CD4-positive, CD25-positive, alpha-beta regulatory T cell (primary cell): Measurements from ENCODE around the gene BCL6B. TPM values are rescaled to one million over a fixed set of nuclear protein-coding genes. Genes with fewer than 3 reads are reported as not detected.
A peak's percentile ranks its signal among the peaks of the same experiment; 100 is the strongest.
"Not testable (repeated sequence)": the region's sequence is repeated elsewhere in the genome, so short reads cannot be mapped to it uniquely, and the experiment has no call there.

Source experiments
- ATAC-seq, 2 donors: fragments of 150-1000 bp; cut with Tn5 transposase; one replicate each; pipeline ENCODE4 v1.10.0; 2021; ENCODE audit warnings: low read depth in 2 of 2, moderate number of reproducible peaks in 2 of 2, moderate library complexity in 1 of 2
- DNase-seq, 3 donors: peaks; one replicate each; pipeline versions ENCODE4 v3.0.0 to v3.0.0-alpha.2; 2012 to 2022; ENCODE audit warnings: mixed read lengths in 1 of 3
- H3K27ac ChIP-seq: one replicate; pipeline ENCODE4 v1.7.0; 2013; ENCODE audit warnings: mild to moderate bottlenecking, low read length; ENCODE audit not compliant: insufficient read depth, poor library complexity, severe bottlenecking
- H3K27me3 ChIP-seq: one replicate; pipeline ENCODE4 v1.7.0; 2013; ENCODE audit warnings: low read length; ENCODE audit not compliant: control insufficient read depth, insufficient read depth
- H3K36me3 ChIP-seq: one replicate; pipeline ENCODE4 v1.7.0; 2013; ENCODE audit warnings: mild to moderate bottlenecking, low read length, moderate library complexity; ENCODE audit not compliant: control insufficient read depth, insufficient read depth
- H3K4me1 ChIP-seq: 2 replicates; pipeline ENCODE4 v1.7.0; 2013; ENCODE audit warnings: mild to moderate bottlenecking, low read length; ENCODE audit not compliant: insufficient read depth, control insufficient read depth, poor library complexity, severe bottlenecking
- H3K4me3 ChIP-seq: one replicate; pipeline ENCODE4 v1.7.0; 2013; ENCODE audit warnings: low read depth, mild to moderate bottlenecking, low read length, moderate library complexity
- H3K9me3 ChIP-seq, 2 experiments: 1 replicate in 1 of 2; 2 replicates in 1 of 2; pipeline ENCODE4 v1.7.0; 2013; ENCODE audit warnings: low read length in 2 of 2, mild to moderate bottlenecking in 1 of 2, moderate library complexity in 1 of 2; ENCODE audit not compliant: control insufficient read depth in 2 of 2
- H3K27ac Mint-ChIP-seq, 3 donors: one replicate each; pipeline ENCODE4 v1.8.0; 2020 to 2022; ENCODE audit warnings: mild to moderate bottlenecking in 3 of 3, mixed read lengths in 3 of 3, moderate library complexity in 2 of 3
- H3K27me3 Mint-ChIP-seq: one replicate; pipeline ENCODE4 v1.8.0; 2022; ENCODE audit warnings: mild to moderate bottlenecking, mixed read lengths
- H3K36me3 Mint-ChIP-seq: one replicate; pipeline ENCODE4 v1.8.0; 2020; ENCODE audit warnings: mixed read lengths
- H3K4me1 Mint-ChIP-seq, 4 donors: one replicate each; pipeline ENCODE4 v1.8.0; 2020 to 2022; ENCODE audit warnings: mixed read lengths in 4 of 4, mild to moderate bottlenecking in 1 of 4
- H3K4me3 Mint-ChIP-seq, 4 donors: one replicate each; pipeline ENCODE4 v1.8.0; 2020 to 2022; ENCODE audit warnings: mild to moderate bottlenecking in 4 of 4, mixed read lengths in 4 of 4, moderate library complexity in 3 of 4
- H3K9me3 Mint-ChIP-seq, 7 donors: one replicate each; pipeline ENCODE4 v1.8.0; 2020 to 2022; ENCODE audit warnings: mixed read lengths in 7 of 7, mild to moderate bottlenecking in 3 of 7, moderate library complexity in 2 of 7
- polyA plus RNA-seq, 4 donors: library from polyadenylated mRNA; unstranded; fragments of 300-500 nt; fragmentation: Illumina TruSeq; gene quantifications; one replicate each; pipeline ENCODE4 v1.2.3, GENCODE V29; 2021
- total RNA-seq: library from RNA; stranded (reverse); gene quantifications from one replicate; pipeline ENCODE4 v1.2.3, GENCODE V29; 2022

BCL6B gene
- total and polyA plus RNA-seq, 5 donors from 2014 or later: 0.42 TPM; not detected in 4

DNA sequence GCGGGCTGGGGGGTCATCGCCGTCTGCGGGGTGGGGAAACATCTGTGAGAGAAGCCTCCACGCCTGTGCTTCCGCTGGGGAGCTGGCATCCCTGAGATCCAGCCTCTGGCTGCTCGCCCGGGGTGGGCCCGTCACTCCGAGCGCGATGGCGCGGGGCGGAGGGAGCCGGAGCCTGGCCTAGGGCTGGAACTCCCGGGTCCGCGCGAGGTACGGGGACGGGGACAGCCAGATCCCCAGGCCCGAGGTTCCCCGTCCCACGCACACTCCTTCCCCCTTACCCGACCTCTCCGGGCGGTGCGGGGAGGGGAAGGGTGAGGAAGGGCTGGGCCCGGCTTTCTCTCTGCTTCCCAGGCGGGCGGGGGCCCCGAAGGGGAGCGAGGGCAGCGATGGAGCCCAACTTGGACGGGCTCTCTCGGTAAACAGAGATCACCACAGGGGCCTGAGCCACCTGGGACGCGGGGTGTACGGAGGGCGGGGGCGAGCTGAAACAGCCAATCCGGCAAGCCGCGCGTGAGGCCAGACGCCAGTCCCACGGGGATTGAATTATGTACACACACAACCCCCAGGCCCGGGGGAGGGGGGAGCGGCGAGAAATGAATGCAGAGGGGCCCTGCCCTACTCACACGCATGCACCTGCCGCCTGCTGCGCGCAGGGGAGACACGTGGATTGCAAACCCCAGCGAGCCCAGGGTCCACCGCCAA is 20.8 kb downstream of the BCL6B start, which contains the start of gene SLC16A11:
TSS of gene SLC16A11 (minus strand) at position 596 of the 702 bp plus-strand sequence. CDS start at position 17, 579 bp downstream.
- no peaks in the 10 kb centered on the region for H3K9me3 ChIP-seq
- H3K4me3 Mint-ChIP-seq: peak within 1 kb of the TSS; percentile 77 to 87 (median 80)
- no peaks in the 10 kb centered on the region for H3K27me3 ChIP-seq
- H3K4me1 ChIP-seq: peaks cover 48% of the 10 kb centered on the region
- no peaks in the 10 kb centered on the region for H3K9me3 Mint-ChIP-seq
- H3K27me3 Mint-ChIP-seq: peaks cover 32% of the 10 kb centered on the region
- H3K27ac ChIP-seq: peak within 1 kb of the TSS; percentile 60
- H3K4me3 ChIP-seq: no peak within 1 kb of the TSS
- DNase-seq (no peak), ATAC-seq (no peak)
- H3K36me3 Mint-ChIP-seq: no peaks in the 10 kb centered on the region
- no peaks in the 10 kb centered on the region for H3K36me3 ChIP-seq
- H3K4me1 Mint-ChIP-seq: peaks cover 12 to 55% (median 25%) of the 10 kb centered on the region in 4 donors
- H3K27ac Mint-ChIP-seq: peak within 1 kb of the TSS in 2 of 3 donors; percentile 26 to 46

DNA sequence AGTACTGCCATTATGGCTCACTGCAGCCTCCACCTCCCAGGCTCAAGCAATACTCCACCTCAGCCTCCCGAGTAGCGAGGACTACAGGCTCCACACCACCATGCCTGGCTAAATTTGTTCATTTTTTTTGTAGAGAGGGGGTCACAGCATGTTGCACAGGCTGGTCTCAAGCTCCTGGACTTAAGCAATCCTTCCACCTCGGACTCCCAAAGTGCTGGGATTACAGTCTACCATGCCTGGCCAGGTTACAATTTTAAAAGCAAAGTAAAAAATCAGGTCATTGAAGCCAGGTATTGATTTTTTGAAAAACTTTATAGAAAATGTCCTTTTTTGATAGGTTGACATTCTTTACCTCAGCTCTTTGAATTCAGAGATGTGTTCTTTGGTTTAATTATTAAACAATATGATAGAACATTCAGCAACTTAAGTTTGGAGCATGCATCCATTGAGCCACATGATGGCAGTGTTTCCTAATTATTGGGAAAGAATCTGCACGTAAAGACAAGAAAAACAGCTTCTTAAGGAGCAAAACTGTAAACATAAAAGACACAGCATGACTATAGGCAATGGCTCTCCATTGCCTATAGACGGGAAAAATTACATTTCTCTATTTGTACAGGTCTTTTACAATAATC is 22.8 kb downstream of the BCL6B start:
- peak; percentile 52 to 53 for ATAC-seq
- peaks cover 27% of the 10 kb centered on the region for H3K27me3 Mint-ChIP-seq
- no peaks in the 10 kb centered on the region for H3K9me3 Mint-ChIP-seq
- Histone ChIP-seq H3K36me3 (no peaks in the 10 kb centered on the region), H3K27ac (peak overlapping the region; percentile 80), H3K27me3 (no peaks in the 10 kb centered on the region), H3K4me1 (peaks cover 46% of the 10 kb centered on the region), H3K4me3 (peak overlapping the region; percentile 91), H3K9me3 (no peaks in the 10 kb centered on the region)
- no peaks in the 10 kb centered on the region for H3K36me3 Mint-ChIP-seq
- H3K4me3 Mint-ChIP-seq: peak overlapping the region; percentile 55 to 93 (median 84)
- DNase-seq: peak; percentile 36 to 90 (median 78)
- H3K27ac Mint-ChIP-seq: peak overlapping the region; percentile 91 to 94 (median 93)
- peaks cover 12 to 47% (median 22%) of the 10 kb centered on the region in 4 donors for H3K4me1 Mint-ChIP-seq

DNA sequence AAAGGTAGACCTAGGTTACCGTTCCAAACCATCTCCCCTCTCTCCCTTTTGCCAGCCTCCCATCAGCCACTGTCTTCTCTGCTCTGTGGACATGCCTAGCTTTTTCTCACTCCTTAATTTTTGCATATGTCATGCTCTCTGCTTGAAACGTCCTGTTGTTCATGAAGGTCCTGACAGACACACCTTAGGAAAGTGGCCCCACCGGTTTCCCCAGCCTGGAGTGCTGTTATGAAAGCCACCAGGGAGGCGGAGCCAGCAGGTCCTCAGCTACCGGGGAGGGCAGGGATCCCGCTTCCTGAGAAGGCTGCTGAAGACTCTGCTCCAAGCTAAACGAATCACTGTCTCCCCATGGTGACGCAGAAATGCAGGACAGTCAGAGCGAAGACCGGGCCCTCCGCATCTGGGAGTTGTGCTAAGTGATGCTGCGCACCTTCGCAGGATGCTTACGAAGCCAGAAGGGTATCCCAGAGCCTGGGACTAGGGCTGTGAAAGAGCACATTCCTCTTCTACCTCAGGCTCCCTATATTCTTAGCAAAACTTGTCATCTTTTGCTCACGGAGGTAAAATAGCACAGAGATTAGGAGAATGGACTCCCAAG is 23.4 kb downstream of the BCL6B start:
- peaks cover 27% of the 10 kb centered on the region for H3K27me3 Mint-ChIP-seq
- peaks cover 46% of the 10 kb centered on the region for H3K4me1 ChIP-seq
- H3K27ac ChIP-seq: peak overlapping the region; percentile 80
- no peaks in the 10 kb centered on the region for H3K27me3 ChIP-seq
- no peaks in the 10 kb centered on the region for H3K9me3 ChIP-seq
- peaks cover 11 to 45% (median 21%) of the 10 kb centered on the region in 4 donors for H3K4me1 Mint-ChIP-seq
- peak in 2 of 3 donors; percentile 35 to 49 for DNase-seq
- H3K4me3 ChIP-seq: peak overlapping the region; percentile 91
- peak overlapping the region; percentile 91 to 94 (median 93) for H3K27ac Mint-ChIP-seq
- H3K9me3 Mint-ChIP-seq: no peaks in the 10 kb centered on the region
- H3K36me3 Mint-ChIP-seq: no peaks in the 10 kb centered on the region
- peak overlapping the region; percentile 55 to 93 (median 84) for H3K4me3 Mint-ChIP-seq
- no peaks in the 10 kb centered on the region for H3K36me3 ChIP-seq
- peak; percentile 16 to 22 for ATAC-seq

DNA sequence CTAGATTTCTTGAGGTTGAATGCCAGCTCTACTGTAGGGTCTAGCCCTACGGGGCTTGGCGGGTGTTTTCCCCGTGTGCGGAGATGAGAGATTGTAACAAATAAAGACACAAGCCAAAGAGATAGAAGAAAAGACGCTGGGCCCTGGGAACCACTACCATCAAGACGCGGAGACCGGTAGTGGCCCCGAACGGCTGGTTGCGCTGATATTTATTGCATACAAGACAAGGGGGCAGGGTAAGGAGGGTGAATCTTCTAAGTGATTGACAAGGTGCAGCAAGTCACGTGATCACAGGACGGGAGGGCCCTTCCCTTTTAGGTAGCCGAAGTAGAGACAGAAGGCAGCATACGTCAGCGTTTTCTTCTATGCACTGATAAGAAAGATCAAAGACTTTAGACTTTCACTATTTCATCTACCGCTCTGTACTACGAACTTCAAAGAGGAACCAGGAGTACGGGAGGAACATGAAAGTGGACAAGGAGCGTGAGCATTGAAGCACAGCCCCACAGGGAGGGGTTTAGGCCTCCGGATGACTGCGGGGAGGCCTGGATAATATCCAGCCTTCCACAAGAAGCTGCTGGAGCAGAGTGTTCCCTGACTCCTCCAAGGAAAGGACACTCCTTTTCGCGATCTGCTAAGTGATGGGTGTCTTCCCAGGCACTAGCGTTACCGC is 24.0 kb downstream of the BCL6B start:
- peak overlapping the region; percentile 91 to 94 (median 93) for H3K27ac Mint-ChIP-seq
- peak; percentile 39 to 45 for ATAC-seq
- peak overlapping the region; percentile 80 for H3K27ac ChIP-seq
- not testable (repeated sequence) for H3K36me3 ChIP-seq, H3K9me3 ChIP-seq, H3K27me3 ChIP-seq, H3K9me3 Mint-ChIP-seq, H3K36me3 Mint-ChIP-seq
- H3K4me1 Mint-ChIP-seq: peaks cover 11 to 38% (median 22%) of the 10 kb centered on the region in 4 donors
- H3K27me3 Mint-ChIP-seq: peaks cover 21% of the 10 kb centered on the region
- peaks cover 44% of the 10 kb centered on the region for H3K4me1 ChIP-seq
- H3K4me3 ChIP-seq: peak overlapping the region; percentile 91
- peak overlapping the region; percentile 55 to 93 (median 84) for H3K4me3 Mint-ChIP-seq
- peak; percentile 78 to 93 (median 85) for DNase-seq

DNA sequence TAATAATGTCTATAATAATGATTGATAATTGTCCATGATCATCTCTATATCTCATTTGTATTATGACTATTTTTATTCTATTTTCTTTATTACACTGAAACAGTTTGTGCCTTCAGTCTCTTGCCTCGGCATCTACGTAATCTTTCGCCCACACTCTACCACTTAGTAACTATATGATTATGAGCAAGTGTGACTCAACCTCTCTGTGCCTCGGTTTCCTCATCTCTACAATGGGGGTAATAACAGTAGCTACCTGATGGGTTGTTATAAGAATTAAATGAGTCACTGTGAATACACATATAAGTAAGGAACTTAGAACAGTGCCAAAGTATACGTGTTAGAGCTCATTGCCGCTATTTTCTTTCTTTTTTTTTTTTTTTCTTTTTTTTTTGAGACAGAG is 24.7 kb downstream of the BCL6B start:
- DNase-seq (no peak), ATAC-seq (no peak)
- peak overlapping the region in 2 of 3 donors; percentile 91 to 93 for H3K27ac Mint-ChIP-seq
- Histone ChIP-seq H3K36me3 (no peaks in the 10 kb centered on the region), H3K9me3 (no peaks in the 10 kb centered on the region), H3K27ac (peak overlapping the region; percentile 80), H3K4me1 (peaks cover 37% of the 10 kb centered on the region), H3K27me3 (no peaks in the 10 kb centered on the region), H3K4me3 (peak overlapping the region; percentile 91)
- H3K27me3 Mint-ChIP-seq: peaks cover 18% of the 10 kb centered on the region
- peak overlapping the region; percentile 55 to 93 (median 77) for H3K4me3 Mint-ChIP-seq
- no peaks in the 10 kb centered on the region for H3K9me3 Mint-ChIP-seq
- peaks cover 11 to 32% (median 20%) of the 10 kb centered on the region in 4 donors for H3K4me1 Mint-ChIP-seq
- H3K36me3 Mint-ChIP-seq: no peaks in the 10 kb centered on the region

DNA sequence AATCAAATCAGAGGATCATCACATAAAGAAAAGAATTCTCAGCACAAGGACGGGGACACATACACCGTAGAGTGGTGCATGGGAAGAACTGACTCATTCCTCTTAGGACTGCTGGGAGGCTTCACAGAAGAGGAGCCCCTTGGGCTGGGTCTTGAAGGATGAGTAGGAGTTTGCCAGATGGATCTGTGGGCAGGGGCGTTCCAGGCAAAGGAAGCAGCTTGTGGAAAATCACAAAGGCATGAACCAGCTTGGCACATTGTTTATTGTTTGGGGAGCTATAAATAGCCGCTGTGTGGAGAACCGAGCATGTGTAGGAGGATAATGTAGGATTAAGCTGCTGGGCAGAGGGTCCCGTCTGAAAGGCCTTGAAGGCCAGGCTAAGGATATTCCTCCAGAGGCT is 26.1 kb downstream of the BCL6B start:
- Histone ChIP-seq H3K27ac (no peak overlapping the region), H3K36me3 (no peaks in the 10 kb centered on the region), H3K9me3 (no peaks in the 10 kb centered on the region), H3K4me1 (peaks cover 23% of the 10 kb centered on the region), H3K27me3 (no peaks in the 10 kb centered on the region), H3K4me3 (no peak overlapping the region)
- Mint-ChIP-seq H3K4me3 (no peak overlapping the region), H3K27me3 (peaks cover 15% of the 10 kb centered on the region), H3K4me1 (peaks cover 11 to 29% (median 19%) of the 10 kb centered on the region in 4 donors), H3K36me3 (no peaks in the 10 kb centered on the region), H3K9me3 (no peaks in the 10 kb centered on the region), H3K27ac (peak overlapping the region in 1 of 3 donors; percentile 68)
- ATAC-seq (no peak), DNase-seq (no peak)

DNA sequence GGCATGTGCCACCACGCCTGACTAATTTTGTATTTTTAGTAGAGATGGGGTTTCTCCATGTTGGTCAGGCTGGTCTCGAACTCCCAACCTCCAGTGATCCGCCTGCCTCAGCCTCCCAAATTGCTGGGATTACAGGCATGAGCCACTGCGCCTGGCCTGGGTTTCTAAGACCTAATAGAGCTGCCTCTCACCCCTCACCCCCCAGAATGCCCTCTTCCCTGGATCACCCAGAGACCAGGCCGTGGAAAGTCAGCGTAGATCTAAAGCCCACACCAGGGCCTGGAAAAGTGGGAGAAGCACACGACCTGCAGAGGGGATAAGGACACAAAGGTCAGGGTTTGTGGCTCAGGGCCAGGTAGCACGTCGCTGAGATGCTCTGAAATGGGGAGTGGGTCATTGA is 27.7 kb downstream of the BCL6B start:
- H3K4me1 Mint-ChIP-seq: peaks cover 11 to 22% (median 16%) of the 10 kb centered on the region in 4 donors
- H3K36me3 Mint-ChIP-seq, DNase-seq, H3K27me3 Mint-ChIP-seq, H3K4me3 ChIP-seq, ATAC-seq, H3K9me3 ChIP-seq, H3K27me3 ChIP-seq, H3K27ac ChIP-seq, H3K27ac Mint-ChIP-seq, H3K4me3 Mint-ChIP-seq, H3K36me3 ChIP-seq, H3K9me3 Mint-ChIP-seq: not testable (repeated sequence)
- H3K4me1 ChIP-seq: peaks cover 21% of the 10 kb centered on the region
